Measurements from ENCODE around the gene SCN5A.

DNA sequence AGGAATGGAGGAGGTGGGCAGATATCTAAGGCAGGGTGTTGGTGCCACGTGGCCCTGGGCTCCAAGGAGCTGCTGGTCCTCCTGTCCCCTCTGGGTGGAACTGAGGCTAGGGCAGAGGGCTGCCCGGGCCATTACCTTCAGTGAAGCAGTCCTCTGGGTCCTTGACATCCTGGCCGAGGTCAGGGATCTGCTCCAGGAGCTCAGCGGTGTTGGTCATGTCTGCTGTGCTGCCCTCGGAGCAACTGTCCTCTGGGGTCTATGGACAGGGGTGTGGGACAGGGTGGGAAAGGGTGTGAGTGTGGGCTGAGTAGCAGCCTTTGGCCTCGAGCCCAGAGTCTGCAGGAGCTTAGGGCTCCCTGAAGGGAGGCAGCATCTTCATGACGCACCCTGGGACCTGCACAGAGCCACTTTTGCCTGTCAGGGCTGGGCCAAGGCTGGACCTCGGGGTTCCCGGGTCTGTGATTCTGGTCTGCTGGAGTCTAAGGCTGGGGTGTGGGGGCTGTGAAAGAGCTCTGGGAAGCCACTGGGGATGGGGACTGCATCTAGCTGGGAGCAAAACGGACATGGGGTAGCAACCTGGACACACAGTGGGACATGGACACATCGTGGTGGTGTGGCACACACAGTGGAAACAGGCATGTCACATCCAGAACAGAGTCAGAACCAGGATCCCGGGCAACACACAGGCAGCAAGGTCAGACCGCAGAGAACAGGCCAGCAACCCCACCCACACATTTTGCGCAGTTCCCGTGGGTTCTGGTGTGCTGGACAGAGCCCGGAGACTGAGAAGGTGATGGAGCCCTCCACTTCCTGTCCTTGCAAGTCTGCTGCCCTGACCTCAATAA is 72.7 kb downstream of the SCN5A start:
- TF ChIP-seq CTCF (optimal IDR thresholded peaks at IDR 0.05 in 1 of 3, IDR thresholded peaks at IDR 0.05 in 1 of 3, conservative IDR thresholded peaks at IDR 0.05 in 1 of 3; ENCODE audit: extremely low read depth in 1 of 3, insufficient read depth in 2 of 3, low read length in 3 of 3), result no peak
- no peak for TF ChIP-seq EZH2 (IDR thresholded peaks at IDR 0.05; ENCODE audit: low read length)
